ENCODE measurements around the gene FCAMR. TPM values are rescaled to one million over a fixed set of nuclear protein-coding genes. Genes with fewer than 3 reads are reported as not detected.

Gene FCAMR
- total RNA-seq, 1 experiment from 2014 or later: not detected

GRCh38 chr1:206982216-206982615, 12.0 kb upstream of the FCAMR start:
- POLR2A ChIA-PET: interaction anchor here (1.1 kb wide), 1 partner anchor 347 kb away, joined by 4 read pairs; the partner anchor contains the start of gene DYRK3

GRCh38 chr1:206979379-206980043, 9.3 kb upstream of the FCAMR start:
- peaks cover 21% of the 10 kb centered on the region for H3K27me3 Mint-ChIP-seq (ENCODE audit: low read depth)
- ChIA-PET POLR2A (interaction anchor here (1.2 kb wide), 1 partner anchor 53 kb away, joined by 3 read pairs; the partner anchor contains the start of gene C1orf116), CTCF (interaction anchor here (0.5 to 5.5 kb wide), 19 partner anchors 10 to 344 kb away, joined by 3 to 87 read pairs (median 4); partner anchors contain the start of genes C1orf116, DYRK3, FCAMR and PFKFB2)
- peak; percentile 79 for ATAC-seq
- DNase-seq (ENCODE audit: low spot score): no peak
- no peaks in the 10 kb centered on the region for H3K9me3 Mint-ChIP-seq
- H3K36me3 Mint-ChIP-seq: no peaks in the 10 kb centered on the region
- H3K27ac Mint-ChIP-seq: no peak overlapping the region
- no peak for TF ChIP-seq USF2 (CRISPR knock-in tag; IDR thresholded peaks at IDR 0.05)
- TF ChIP-seq, protein P1, sequence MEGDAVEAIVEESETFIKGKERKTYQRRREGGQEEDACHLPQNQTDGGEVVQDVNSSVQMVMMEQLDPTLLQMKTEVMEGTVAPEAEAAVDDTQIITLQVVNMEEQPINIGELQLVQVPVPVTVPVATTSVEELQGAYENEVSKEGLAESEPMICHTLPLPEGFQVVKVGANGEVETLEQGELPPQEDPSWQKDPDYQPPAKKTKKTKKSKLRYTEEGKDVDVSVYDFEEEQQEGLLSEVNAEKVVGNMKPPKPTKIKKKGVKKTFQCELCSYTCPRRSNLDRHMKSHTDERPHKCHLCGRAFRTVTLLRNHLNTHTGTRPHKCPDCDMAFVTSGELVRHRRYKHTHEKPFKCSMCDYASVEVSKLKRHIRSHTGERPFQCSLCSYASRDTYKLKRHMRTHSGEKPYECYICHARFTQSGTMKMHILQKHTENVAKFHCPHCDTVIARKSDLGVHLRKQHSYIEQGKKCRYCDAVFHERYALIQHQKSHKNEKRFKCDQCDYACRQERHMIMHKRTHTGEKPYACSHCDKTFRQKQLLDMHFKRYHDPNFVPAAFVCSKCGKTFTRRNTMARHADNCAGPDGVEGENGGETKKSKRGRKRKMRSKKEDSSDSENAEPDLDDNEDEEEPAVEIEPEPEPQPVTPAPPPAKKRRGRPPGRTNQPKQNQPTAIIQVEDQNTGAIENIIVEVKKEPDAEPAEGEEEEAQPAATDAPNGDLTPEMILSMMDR (IDR thresholded peaks at IDR 0.05): peak; percentile 19; the same call in 1 of the 2 replicates
- TF ChIP-seq NR1H2 (CRISPR knock-in tag; IDR thresholded peaks at IDR 0.05): no peak
- no peak overlapping the region for H3K4me3 Mint-ChIP-seq
- H3K4me1 Mint-ChIP-seq: peaks cover 21% of the 10 kb centered on the region

More at GRCh38 chr1:206982216-206982615, 12.0 kb upstream of the FCAMR start:
- Mint-ChIP-seq H3K9me3 (no peaks in the 10 kb centered on the region), H3K27me3 (ENCODE audit: low read depth) (peaks cover 43% of the 10 kb centered on the region), H3K4me3 (no peak overlapping the region), H3K27ac (no peak overlapping the region), H3K4me1 (peaks cover 39% of the 10 kb centered on the region), H3K36me3 (no peaks in the 10 kb centered on the region)
- CTCF ChIA-PET: interaction anchor here (0.6 to 5.5 kb wide), 51 partner anchors 8 to 517 kb away, joined by 3 to 87 read pairs (median 4); partner anchors contain the start of genes C1orf116, DYRK3, FCAMR and PIGR
- TF ChIP-seq KAT7 (CRISPR knock-in tag; IDR thresholded peaks at IDR 0.05; ENCODE audit: borderline replicate concordance): no peak
- TF ChIP-seq, protein P1 (IDR thresholded peaks at IDR 0.05): peak; percentile 21; the same call in 1 of the 2 replicates
- DNase-seq (ENCODE audit: low spot score) (peak; percentile 59), ATAC-seq (peak; percentile 71)

DNA sequence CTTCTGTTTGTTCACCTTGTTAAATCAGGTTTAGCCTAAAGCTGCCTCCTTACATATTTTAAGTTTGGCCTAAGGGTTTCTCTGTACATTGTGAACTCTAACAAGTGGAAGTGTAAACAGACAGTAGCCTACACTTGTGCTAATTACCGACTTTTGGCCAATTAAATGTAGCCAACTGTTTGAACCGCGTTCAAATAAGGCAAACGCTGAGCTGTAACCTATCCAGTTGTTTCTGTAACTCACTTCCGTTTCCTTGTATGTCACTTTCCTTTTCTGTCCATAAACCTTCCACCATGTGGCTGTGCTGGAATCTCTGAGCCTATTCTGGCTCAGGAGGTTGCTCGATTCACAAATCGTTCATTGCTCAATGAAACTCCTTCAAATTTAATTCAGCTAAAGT, 8.0 kb upstream of the FCAMR start:
- CTCF ChIA-PET: interaction anchor here (0.6 to 1.0 kb wide), 3 partner anchors 42 to 642 kb away, joined by 3 to 6 read pairs (median 4); no protein-coding TSS in a partner anchor
- TF ChIP-seq MLX (CRISPR knock-in tag; IDR thresholded peaks at IDR 0.05): no peak
- no peak for TF ChIP-seq OVOL2 (CRISPR knock-in tag; IDR thresholded peaks at IDR 0.05; ENCODE audit: borderline replicate concordance)
- TF ChIP-seq ZBTB21 (CRISPR knock-in tag; IDR thresholded peaks at IDR 0.05; ENCODE audit: borderline replicate concordance): no peak
- TF ChIP-seq, protein P2, sequence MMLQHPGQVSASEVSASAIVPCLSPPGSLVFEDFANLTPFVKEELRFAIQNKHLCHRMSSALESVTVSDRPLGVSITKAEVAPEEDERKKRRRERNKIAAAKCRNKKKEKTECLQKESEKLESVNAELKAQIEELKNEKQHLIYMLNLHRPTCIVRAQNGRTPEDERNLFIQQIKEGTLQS (CRISPR knock-in tag; conservative IDR thresholded peaks at IDR 0.05): no peak
- TF ChIP-seq, protein P3, sequence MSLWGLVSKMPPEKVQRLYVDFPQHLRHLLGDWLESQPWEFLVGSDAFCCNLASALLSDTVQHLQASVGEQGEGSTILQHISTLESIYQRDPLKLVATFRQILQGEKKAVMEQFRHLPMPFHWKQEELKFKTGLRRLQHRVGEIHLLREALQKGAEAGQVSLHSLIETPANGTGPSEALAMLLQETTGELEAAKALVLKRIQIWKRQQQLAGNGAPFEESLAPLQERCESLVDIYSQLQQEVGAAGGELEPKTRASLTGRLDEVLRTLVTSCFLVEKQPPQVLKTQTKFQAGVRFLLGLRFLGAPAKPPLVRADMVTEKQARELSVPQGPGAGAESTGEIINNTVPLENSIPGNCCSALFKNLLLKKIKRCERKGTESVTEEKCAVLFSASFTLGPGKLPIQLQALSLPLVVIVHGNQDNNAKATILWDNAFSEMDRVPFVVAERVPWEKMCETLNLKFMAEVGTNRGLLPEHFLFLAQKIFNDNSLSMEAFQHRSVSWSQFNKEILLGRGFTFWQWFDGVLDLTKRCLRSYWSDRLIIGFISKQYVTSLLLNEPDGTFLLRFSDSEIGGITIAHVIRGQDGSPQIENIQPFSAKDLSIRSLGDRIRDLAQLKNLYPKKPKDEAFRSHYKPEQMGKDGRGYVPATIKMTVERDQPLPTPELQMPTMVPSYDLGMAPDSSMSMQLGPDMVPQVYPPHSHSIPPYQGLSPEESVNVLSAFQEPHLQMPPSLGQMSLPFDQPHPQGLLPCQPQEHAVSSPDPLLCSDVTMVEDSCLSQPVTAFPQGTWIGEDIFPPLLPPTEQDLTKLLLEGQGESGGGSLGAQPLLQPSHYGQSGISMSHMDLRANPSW (CRISPR knock-in tag; conservative IDR thresholded peaks at IDR 0.05; ENCODE audit: low read depth): no peak
- no peak for TF ChIP-seq ATF1 (CRISPR knock-in tag; IDR thresholded peaks at IDR 0.05)
- no peak for TF ChIP-seq MXD4 (CRISPR knock-in tag; IDR thresholded peaks at IDR 0.05; ENCODE audit: borderline replicate concordance)
- no peak for TF ChIP-seq TEAD4 (CRISPR knock-in tag; IDR thresholded peaks at IDR 0.05)
- no peak for TF ChIP-seq FOXJ3 (CRISPR knock-in tag; IDR thresholded peaks at IDR 0.05; ENCODE audit: borderline replicate concordance)
- no peak for TF ChIP-seq ZNF138 (CRISPR knock-in tag; conservative IDR thresholded peaks at IDR 0.05)
- no peak for TF ChIP-seq KAT7 (CRISPR knock-in tag; IDR thresholded peaks at IDR 0.05; ENCODE audit: borderline replicate concordance)
- TF ChIP-seq AFF4 (CRISPR knock-in tag; IDR thresholded peaks at IDR 0.05; ENCODE audit: borderline replicate concordance): no peak

More for the DNA sequence above, 8.0 kb upstream of the FCAMR start:
- Mint-ChIP-seq H3K36me3 (no peaks in the 10 kb centered on the region), H3K27ac (no peak overlapping the region), H3K27me3 (ENCODE audit: low read depth) (peaks cover 8% of the 10 kb centered on the region), H3K9me3 (no peaks in the 10 kb centered on the region), H3K4me1 (peaks cover 17% of the 10 kb centered on the region), H3K4me3 (no peak overlapping the region)
- DNase-seq (ENCODE audit: low spot score) (no peak), ATAC-seq (no peak)
- POLR2A ChIA-PET: no interaction called here

Data from WTC11 (cell line).